ENCODE results near the gene SNX1. TPM values are rescaled to one million over a fixed set of nuclear protein-coding genes. Genes with fewer than 3 reads are reported as not detected.

The SNX1 gene
- total and polyA plus RNA-seq, 2 of the 8 experiments (the other 6 are each of a cell fraction or from before 2014, with no cell fraction given), result 27.9 to 59.8 TPM

GRCh38 chr15:64146885-64147681, 51.3 kb downstream of the SNX1 start:
- no peak overlapping the region for H2AFZ ChIP-seq (ENCODE audit: low read length)
- no peak overlapping the region for H2BK120ac ChIP-seq (replicated peaks; ENCODE audit: low read depth, low read length)
- H2AK5ac ChIP-seq (ENCODE audit: low read depth, low read length), result no peak overlapping the region
- H3K14ac ChIP-seq (ENCODE audit: insufficient read length), result no peak overlapping the region
- no peaks in the 10 kb centered on the region for H3K36me3 ChIP-seq (ENCODE audit: control insufficient read depth in 2 of 4, insufficient read depth in 4 of 4, low read length in 3 of 4)
- no peak overlapping the region for H3K56ac ChIP-seq (replicated peaks; ENCODE audit: insufficient read length, low read depth, low read length)
- no peak overlapping the region for H3K18ac ChIP-seq (ENCODE audit: extremely low read depth, low read length)
- H4K91ac ChIP-seq (replicated peaks; ENCODE audit: insufficient read length, low read length), result no peak overlapping the region
- ChIA-PET CTCF (ENCODE audit: partially characterized antibody) (interaction anchor here (0.6 to 1.4 kb wide), 7 partner anchors 8 to 78 kb away, joined by 3 to 7 read pairs (median 3); no protein-coding TSS in a partner anchor), POLR2A (ENCODE audit: partially characterized antibody) (interaction anchor here (2.3 kb wide), 1 partner anchor 10 kb away, joined by 7 read pairs; no protein-coding TSS in a partner anchor)
- no peak overlapping the region for H3K27ac ChIP-seq (ENCODE audit: low read depth, low read length)
- no peak overlapping the region for H3K9ac ChIP-seq (replicated peaks in 1 of 4; ENCODE audit: extremely low read depth in 1 of 4, low read depth in 3 of 4, low read length in 3 of 4)
- TF ChIP-seq CHD2 (IDR thresholded peaks at IDR 0.05; ENCODE audit: low read length), result no peak
- TF ChIP-seq NANOG (IDR thresholded peaks at IDR 0.05; ENCODE audit: insufficient read depth, low read depth, low read length, poor library complexity, severe bottlenecking), result no peak
- no peak for TF ChIP-seq PHF8 (conservative IDR thresholded peaks at IDR 0.05; ENCODE audit: low read depth, low read length)
- no peak for TF ChIP-seq JUN (IDR thresholded peaks at IDR 0.05; ENCODE audit: low read depth, low read length)
- TF ChIP-seq SP4 (IDR thresholded peaks at IDR 0.05; ENCODE audit: low read length), result no peak
- no peak for TF ChIP-seq EGR1 (IDR thresholded peaks at IDR 0.05; ENCODE audit: borderline replicate concordance, low read depth, low read length)
- TF ChIP-seq GABPA (IDR thresholded peaks at IDR 0.05; ENCODE audit: borderline replicate concordance, insufficient read depth, low read length), result no peak
- TF ChIP-seq SIRT6 (IDR thresholded peaks at IDR 0.05; ENCODE audit: low read length), result no peak
- no peak for TF ChIP-seq HDAC2 (IDR thresholded peaks at IDR 0.05; ENCODE audit: borderline replicate concordance in 1 of 2, low read depth in 2 of 2, low read length in 2 of 2)
- TF ChIP-seq RNF2 (IDR thresholded peaks at IDR 0.05; ENCODE audit: borderline replicate concordance, low read depth, low read length, missing control alignments, poor library complexity, severe bottlenecking), result no peak
- TF ChIP-seq EP300 (IDR thresholded peaks at IDR 0.05; ENCODE audit: borderline replicate concordance in 1 of 2, low read depth in 2 of 2, low read length in 2 of 2), result no peak
- peaks cover 0 to 1% (median 0%) of the 10 kb centered on the region in 4 experiments; a peak in 2 of 7 replicates for H3K4me1 ChIP-seq (replicated peaks in 1 of 4; ENCODE audit: control insufficient read depth in 3 of 4, insufficient read depth in 4 of 4, low read length in 3 of 4)
- no peak overlapping the region for H3K23ac ChIP-seq (ENCODE audit: insufficient read length)
- H4K5ac ChIP-seq (ENCODE audit: insufficient read length, low read depth, low read length), result no peak overlapping the region
- WGBS, 2 experiments (ENCODE audit: extremely low coverage in 1 of 2, insufficient coverage in 1 of 2, insufficient read length in 1 of 2, insufficient replicate concordance in 2 of 2, low coverage in 1 of 2, low lambda C conversion rate in 2 of 2, missing lambda C conversion rate in 1 of 2), result 92% methylated on average over 26 of the region's 26 CpGs; no CpG with 5 or more reads in 1 of the 2 experiments
- H4K8ac ChIP-seq (ENCODE audit: extremely low read depth, insufficient read depth, low read length), result no peak overlapping the region; the same call in 1 of the 2 replicates
- no peaks in the 10 kb centered on the region for H3K79me2 ChIP-seq (ENCODE audit: control insufficient read depth in 1 of 2, insufficient read depth in 2 of 2, low read length in 2 of 2)
- H2BK20ac ChIP-seq (ENCODE audit: low read length), result no peak overlapping the region
- no peaks in the 10 kb centered on the region for H3K9me3 ChIP-seq (ENCODE audit: insufficient read depth in 2 of 2, low read depth in 1 of 2, low read length in 1 of 2)
- no peak overlapping the region for H2BK12ac ChIP-seq (ENCODE audit: low read depth, low read length)
- peaks cover 0 to 3% of the 10 kb centered on the region in 2 experiments for H4K20me1 ChIP-seq (replicated peaks in 1 of 2; ENCODE audit: control insufficient read depth in 1 of 2, insufficient read depth in 2 of 2, low read length in 2 of 2)
- FAIRE-seq (no peak), DNase-seq (ENCODE audit: low read depth in 1 of 2, low spot score in 2 of 2) (no peak)
- no peak overlapping the region for H3K4me2 ChIP-seq (ENCODE audit: insufficient read depth in 1 of 2, low read depth in 2 of 2, low read length in 2 of 2)
- H3K4ac ChIP-seq (replicated peaks; ENCODE audit: insufficient read length, low read depth, low read length), result no peak overlapping the region
- H3K27me3 ChIP-seq (replicated peaks in 1 of 4; ENCODE audit: control insufficient read depth in 3 of 4, extremely low read depth in 1 of 4, insufficient read depth in 3 of 4, low read length in 3 of 4), result peaks cover 0 to 8% (median 4%) of the 10 kb centered on the region in 4 experiments; a peak in 5 of 7 replicates
- H3K79me1 ChIP-seq (ENCODE audit: low read depth, low read length), result no peaks in the 10 kb centered on the region
- H2BK5ac ChIP-seq (ENCODE audit: low read depth, low read length), result no peak overlapping the region
- H3K23me2 ChIP-seq (ENCODE audit: low read depth, low read length), result peaks cover 5% of the 10 kb centered on the region; the same call in 1 of the 2 replicates
- no peak overlapping the region for H3K4me3 ChIP-seq (ENCODE audit: extremely low read depth in 1 of 4, insufficient read depth in 2 of 4, low read depth in 3 of 4, low read length in 4 of 4)
- H2BK15ac ChIP-seq (ENCODE audit: low read length), result no peak overlapping the region

Measured in H1 (cell line).